Activated effector memory CD4-positive, alpha-beta T cell treated with anti-CD3 and anti-CD28 coated beads, Interleukin-2, amount 50 U/mL, for 16 hours (primary cell): Measurements from ENCODE around the gene TUT1.
A peak's percentile ranks its signal among the peaks of the same experiment; 100 is the strongest.

Experiments used
- DNase-seq: peaks from one replicate; pipeline ENCODE4 v3.0.0-alpha.2; 2020

Gene TUT1

GRCh38 chr11:62539238-62539925 is 51.9 kb downstream of the TUT1 start:
- DNase-seq = peak; percentile 88

DNA sequence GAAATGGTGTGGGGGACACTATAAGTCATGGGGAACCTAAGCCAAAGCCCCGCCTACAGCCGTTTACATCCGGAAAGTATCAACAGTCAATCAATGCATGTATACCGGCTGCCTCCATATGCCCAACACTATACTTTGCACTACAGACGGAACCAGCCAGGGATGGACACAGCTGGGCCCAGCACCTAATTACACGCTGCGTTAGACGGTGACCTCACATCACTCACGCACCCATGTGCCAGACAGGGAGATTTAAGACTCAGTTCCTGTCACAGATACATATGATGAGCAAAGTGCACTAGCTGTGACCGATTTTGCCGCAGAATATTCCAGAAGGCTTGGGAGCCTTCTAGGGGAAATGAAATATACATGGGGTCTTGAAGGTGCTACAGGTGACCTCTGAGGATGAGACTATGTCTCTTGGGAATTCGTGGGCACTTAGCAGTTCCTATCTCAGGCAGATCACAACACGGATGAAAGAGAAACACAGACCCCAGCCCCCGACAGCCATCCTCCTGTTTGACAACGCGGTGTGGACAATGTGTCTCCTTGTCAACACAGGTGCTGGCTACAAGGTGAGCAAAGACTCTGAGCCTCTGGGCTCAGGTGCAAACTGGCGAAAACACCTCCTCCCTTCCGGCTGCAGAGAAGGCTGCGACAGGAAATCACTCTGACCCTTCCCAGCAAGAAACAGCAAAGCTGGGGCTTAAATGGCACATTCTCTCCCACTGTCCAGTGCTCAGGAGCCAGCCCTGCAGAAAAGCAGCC is 52.7 kb downstream of the TUT1 start:
- DNase-seq = no peak

DNA sequence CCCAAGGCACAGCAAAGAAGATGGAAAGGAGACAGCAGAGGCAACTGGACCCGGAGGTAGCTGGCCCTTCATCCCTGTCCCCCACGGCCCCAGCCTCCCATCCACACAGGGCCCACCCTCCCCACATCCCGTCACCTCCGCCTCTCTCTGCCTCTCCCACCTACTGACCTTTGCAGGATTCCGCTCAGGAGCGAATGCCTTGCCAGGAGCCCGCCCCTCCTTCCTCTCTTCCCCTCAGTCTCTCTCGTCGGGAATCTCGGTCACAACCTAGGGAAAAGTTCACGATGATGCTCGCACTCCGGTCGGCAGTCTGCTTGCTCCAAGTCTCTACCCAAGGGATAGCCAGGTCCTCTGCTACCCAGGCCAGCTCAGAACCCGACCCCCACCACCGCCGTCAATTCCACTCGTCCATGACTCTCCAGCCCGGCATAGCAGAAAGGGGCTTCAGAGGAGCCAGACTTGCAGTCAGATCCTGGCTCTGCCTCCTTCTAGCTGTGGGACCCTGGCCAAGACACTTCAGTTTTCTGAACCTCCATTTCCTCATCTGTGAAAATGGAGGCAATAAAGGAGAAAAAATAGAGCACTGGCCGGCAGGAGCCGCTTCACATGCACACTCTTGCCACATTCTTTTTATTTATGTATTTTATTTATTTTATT is 54.9 kb downstream of the TUT1 start:
- DNase-seq = no peak

- DNase-seq = no peak
These were observed 55.5 kb downstream of the TUT1 start for GRCh38 chr11:62535802-62536201.

DNA sequence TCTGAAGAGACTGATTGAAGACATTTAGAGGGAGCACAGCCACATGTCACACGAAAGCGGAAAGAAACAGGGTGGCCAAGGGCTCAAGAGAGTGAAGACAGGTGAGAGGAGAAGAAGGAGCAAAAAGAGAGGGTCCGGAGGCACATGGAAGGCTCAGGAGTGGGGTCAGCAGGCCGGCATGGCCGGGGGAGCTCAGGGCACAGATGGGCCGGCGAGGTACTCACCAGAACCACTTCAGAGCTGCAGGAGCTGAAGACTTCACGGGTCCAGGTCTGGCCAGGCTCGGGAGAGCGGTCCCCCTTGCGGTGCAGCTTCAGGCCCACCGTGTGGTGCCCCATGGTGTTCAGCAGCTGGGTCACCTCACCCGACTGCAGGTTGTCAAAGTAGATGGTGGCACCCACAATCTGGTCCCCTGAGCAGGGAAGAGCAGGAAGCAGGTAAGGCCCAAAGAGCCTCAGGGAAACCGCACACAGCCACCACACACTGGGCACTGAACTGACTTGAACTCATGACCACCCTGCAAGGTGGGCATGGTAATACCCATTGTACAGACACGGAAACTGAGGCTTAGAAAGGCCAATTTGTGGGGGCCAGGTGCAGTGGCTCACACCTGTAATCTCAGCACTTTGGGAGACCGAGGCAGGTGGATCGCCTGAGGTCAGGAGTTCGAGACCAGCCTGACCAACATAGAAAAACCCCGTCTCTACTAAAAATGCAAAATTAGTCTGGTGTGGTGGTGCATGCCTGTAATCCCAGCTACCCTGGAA is 56.4 kb downstream of the TUT1 start:
- no peak for DNase-seq

- DNase-seq = no peak
These were observed 59.2 kb downstream of the TUT1 start for GRCh38 chr11:62532096-62532495.
